Epithelial cell of proximal tubule (primary cell): ENCODE results near the gene DCPS. TPM values are rescaled to one million over a fixed set of nuclear protein-coding genes. Genes with fewer than 3 reads are reported as not detected.

Source experiments
- DNase-seq: peaks from one replicate; pipeline ENCODE4 v3.0.0-alpha.2; 2011; ENCODE audit warnings: low read depth
- H3K4me3 ChIP-seq: 2 replicates; pipeline ENCODE4 v1.5.1; 2011; ENCODE audit warnings: low read depth, mild to moderate bottlenecking, low read length
- total RNA-seq: library from RNA; depleted of rRNA; stranded (reverse); fragments of >200 nt; gene quantifications from 2 replicates; pipeline ENCODE4 v1.2.3, GENCODE V29; 2015
- TF ChIP-seq, protein P1 (sequence below): conservative IDR thresholded peaks from 2 replicates; pipeline ENCODE4 v1.5.1; 2012; ENCODE audit warnings: low read depth, mild to moderate bottlenecking, low read length

Gene DCPS
- total RNA-seq, 1 donor from 2014 or later, result 17.2 TPM

DNA sequence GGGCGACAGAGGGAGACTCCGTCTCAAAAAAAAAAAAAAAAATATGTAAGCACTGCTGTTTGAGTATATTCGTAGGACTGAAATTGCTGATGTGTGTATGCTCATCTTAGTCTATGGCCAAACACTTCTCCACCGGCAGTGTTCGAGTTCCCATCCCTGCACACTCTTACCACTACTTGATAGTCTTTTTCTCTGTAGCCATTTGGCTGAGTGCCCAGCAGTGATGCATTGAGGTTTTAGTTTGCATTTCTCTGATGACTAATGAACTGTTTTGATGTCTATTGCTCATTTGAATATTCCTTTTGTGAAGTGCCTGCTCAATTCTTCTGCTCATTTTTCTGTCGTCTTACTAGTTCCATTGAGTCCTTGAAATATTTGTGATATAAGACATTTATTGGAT is 19.0 kb upstream of the DCPS start:
- TF ChIP-seq, protein P1, sequence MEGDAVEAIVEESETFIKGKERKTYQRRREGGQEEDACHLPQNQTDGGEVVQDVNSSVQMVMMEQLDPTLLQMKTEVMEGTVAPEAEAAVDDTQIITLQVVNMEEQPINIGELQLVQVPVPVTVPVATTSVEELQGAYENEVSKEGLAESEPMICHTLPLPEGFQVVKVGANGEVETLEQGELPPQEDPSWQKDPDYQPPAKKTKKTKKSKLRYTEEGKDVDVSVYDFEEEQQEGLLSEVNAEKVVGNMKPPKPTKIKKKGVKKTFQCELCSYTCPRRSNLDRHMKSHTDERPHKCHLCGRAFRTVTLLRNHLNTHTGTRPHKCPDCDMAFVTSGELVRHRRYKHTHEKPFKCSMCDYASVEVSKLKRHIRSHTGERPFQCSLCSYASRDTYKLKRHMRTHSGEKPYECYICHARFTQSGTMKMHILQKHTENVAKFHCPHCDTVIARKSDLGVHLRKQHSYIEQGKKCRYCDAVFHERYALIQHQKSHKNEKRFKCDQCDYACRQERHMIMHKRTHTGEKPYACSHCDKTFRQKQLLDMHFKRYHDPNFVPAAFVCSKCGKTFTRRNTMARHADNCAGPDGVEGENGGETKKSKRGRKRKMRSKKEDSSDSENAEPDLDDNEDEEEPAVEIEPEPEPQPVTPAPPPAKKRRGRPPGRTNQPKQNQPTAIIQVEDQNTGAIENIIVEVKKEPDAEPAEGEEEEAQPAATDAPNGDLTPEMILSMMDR, result no peak
- DNase-seq, result peak; percentile 67
- no peak overlapping the region for H3K4me3 ChIP-seq

DNA sequence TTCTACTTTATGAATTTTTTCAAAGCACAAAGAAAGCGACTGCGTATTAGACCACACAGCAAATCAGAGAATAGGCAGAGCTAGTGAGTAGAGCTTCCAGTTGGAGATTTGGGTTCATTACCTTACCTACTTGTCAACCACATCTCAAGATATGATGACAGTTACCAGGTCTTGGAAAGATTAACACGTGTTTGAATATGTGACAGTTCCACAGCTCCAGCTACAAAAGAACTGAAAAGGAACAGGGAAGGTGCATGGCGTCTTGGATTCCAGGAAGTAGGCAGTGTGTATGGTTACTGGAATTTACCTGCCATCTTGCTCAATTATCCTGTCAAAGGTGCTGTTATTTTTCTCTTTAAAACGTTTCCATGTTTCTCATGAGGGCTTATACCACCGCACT is 15.6 kb upstream of the DCPS start:
- DNase-seq, result no peak
- TF ChIP-seq, protein P1, result no peak
- no peak overlapping the region for H3K4me3 ChIP-seq

DNA sequence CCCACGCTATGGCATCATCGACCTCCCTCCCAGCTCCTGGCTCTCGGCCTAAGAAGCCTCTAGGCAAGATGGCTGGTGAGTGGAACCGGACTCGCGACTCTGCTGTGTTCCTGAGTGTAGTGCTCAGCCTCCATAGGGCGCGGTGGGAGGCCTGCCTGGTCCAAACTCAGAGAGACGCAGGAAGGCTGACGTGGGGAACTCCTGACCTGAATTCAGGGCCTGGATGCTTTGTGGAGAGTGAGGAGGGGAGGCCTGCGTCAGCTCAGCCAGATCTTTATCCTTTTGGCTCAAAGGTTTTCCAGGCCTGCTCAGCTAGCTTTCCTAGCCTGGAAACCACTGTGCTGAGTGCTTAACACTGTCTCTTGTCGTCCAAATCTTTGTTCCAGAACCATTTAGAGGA is 13.0 kb upstream of the DCPS start:
- DNase-seq, result no peak
- H3K4me3 ChIP-seq, result no peak overlapping the region
- TF ChIP-seq, protein P1, result no peak

DNA sequence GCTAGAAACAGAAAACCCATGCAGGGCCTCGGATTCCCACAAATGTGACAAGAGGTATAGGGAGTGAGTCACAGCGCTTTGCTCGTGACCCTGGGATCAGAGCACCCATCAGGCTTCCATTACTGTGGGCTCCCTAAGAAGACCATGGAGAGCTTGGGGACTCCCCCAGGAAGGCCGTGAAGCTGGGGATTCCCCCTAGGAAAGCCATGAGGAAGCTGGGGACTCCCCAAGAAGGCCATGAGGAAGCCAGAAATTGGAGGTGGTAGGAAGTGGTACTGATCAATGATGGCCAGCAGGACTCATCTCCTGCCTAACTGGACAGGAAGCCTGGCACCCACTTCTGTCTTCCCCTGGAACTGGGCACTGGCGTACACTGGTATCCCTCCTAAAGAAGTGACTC is 10.1 kb upstream of the DCPS start:
- TF ChIP-seq, protein P1, result no peak
- no peak overlapping the region for H3K4me3 ChIP-seq
- no peak for DNase-seq

DNA sequence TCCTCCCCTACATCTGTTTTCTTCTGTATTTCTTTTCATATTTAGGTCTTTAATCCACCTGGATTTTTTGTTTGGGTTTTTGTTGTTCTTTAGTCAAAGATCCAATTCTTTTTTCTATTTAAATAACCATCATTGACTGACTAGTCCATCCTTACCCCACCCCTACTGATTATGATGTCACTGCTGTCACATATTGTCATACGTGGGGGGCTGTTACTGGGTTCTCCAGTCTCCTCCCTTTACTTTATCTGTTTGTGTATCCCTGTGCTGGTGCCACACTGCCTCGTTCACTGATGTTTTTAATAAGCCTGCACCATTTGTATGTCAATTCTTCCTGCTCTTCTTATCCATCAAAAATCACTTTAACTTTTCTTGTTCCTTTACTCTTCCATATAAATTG is 6.9 kb upstream of the DCPS start:
- no peak overlapping the region for H3K4me3 ChIP-seq
- TF ChIP-seq, protein P1, result no peak
- DNase-seq, result no peak

DNA sequence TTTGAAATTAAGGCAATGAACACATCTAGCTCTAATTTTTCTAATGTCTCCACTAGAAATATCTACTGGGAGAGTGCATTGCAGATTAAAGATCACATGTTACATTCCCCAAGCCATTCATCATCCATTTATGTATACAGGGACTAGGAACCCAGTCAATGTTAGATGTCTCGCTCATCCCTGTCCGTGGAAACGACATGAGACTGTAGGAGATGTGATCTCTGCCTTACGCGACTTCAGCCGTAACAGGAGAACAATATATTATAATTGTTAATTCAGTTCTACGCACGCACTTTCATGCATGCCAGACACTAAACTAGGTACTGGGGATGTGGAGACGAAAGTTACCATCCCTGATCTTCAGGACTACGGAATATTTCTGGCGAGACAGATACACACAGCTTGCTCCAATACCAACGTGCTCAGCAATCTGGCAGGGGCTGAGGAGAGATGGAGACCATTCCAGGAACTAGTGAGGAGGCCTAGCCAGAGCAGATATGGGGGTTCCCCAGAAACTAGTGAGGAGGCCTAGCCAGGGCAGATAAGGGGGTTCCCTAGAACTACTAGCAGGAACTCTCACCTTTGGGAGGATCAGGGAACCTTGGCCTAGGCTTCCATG is 706 bp downstream of the DCPS start:
- TF ChIP-seq, protein P1, result no peak
- no peak for DNase-seq
- H3K4me3 ChIP-seq, result peak overlapping the region; percentile 73

DNA sequence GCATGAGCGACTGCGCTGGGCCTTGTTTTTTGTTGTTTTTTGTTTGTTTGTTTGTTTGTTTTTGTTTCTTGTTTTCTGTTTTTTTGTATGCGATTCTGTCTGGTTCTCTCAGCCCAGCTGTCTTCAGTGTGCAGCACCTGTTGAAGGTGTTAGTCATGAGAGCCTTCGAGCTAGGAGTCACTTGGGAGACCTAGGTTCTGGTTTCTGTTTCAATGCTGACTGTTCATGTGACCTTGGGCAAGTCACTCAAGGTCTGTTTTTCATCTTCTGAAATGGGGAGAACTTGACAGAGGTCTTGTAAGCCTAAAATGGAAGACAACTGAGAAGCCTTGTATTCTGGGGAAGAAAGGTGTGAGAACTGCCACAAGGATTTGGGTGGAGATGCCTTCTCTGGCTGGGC is 1.8 kb downstream of the DCPS start:
- TF ChIP-seq, protein P1, result no peak
- no peak for DNase-seq
- H3K4me3 ChIP-seq, result no peak overlapping the region
